Heart right ventricle (tissue), 16 donors: ENCODE results near the gene FOXD2. TPM values are rescaled to one million over a fixed set of nuclear protein-coding genes. Genes with fewer than 3 reads are reported as not detected.

Source experiments
- ATAC-seq, 8 donors: fragments of 200-7000 bp; cut with Tn5 transposase; one replicate each; pipeline ENCODE4 v1.9.1; 2020; ENCODE audit warnings: mild to moderate bottlenecking in 8 of 8, moderate library complexity in 8 of 8, moderate number of reproducible peaks in 1 of 8
- DNase-seq, 2 donors: peaks; one replicate each; pipeline ENCODE4 v3.0.0-alpha.2; 2020
- H3K27ac ChIP-seq, 10 donors: fragments of 200-600 bp; sonication (generic) in 2 of 10; one replicate each; pipeline versions ENCODE4 v1.5.0 to v1.8.0; 2020 to 2022; ENCODE audit warnings: mild to moderate bottlenecking in 3 of 10
- H3K27me3 ChIP-seq, 7 donors: fragments of 200-600 bp; one replicate each; pipeline ENCODE4 v1.8.0; 2021 to 2022; ENCODE audit warnings: mild to moderate bottlenecking in 2 of 7
- H3K36me3 ChIP-seq, 9 donors: fragments of 200-600 bp; sonication (generic) in 1 of 9; one replicate each; pipeline versions ENCODE4 v1.5.0 to v1.8.0; 2020 to 2022; ENCODE audit warnings: mild to moderate bottlenecking in 2 of 9
- H3K4me1 ChIP-seq, 9 donors: fragments of 200-600 bp; sonication (generic) in 1 of 9; one replicate each; pipeline versions ENCODE4 v1.5.0 to v1.8.0; 2020 to 2022; ENCODE audit warnings: mild to moderate bottlenecking in 4 of 9
- H3K4me3 ChIP-seq, 10 donors: fragments of 200-600 bp; sonication (generic) in 2 of 10; one replicate each; pipeline versions ENCODE4 v1.5.0 to v1.8.0; 2020 to 2022; ENCODE audit warnings: mild to moderate bottlenecking in 7 of 10, moderate library complexity in 2 of 10
- H3K9me3 ChIP-seq, 11 donors: fragments of 200-600 bp in 10 of 11; sonication (generic) in 2 of 11; one replicate each; pipeline versions ENCODE4 v1.5.0 to v1.8.0; 2013 to 2022; ENCODE audit warnings: mild to moderate bottlenecking in 2 of 11, control low read depth in 1 of 11, moderate library complexity in 1 of 11
- WGBS, 2 donors: extraction: QIAGEN DNeasy Blood & Tissue Kit; methylation state at CpG; one replicate each; pipeline ENCODE4 v1.1.7; 2013; ENCODE audit warnings: inconsistent platforms in 1 of 2; 5-methylcytosine and 5-hydroxymethylcytosine counted together
- intact Hi-C, 10 donors: fragments of 100-400 bp; cut with DNase I; formaldehyde crosslinking; loops; one replicate each; pipeline versions ENCODE4 v1.11.1 to v1.14.2; 2022
- polyA plus RNA-seq, 2 donors: library from polyadenylated mRNA; stranded (reverse); fragments of 200-250 nt; gene quantifications; one replicate each; pipeline ENCODE4 v1.2.3, GENCODE V29; 2013
- total RNA-seq, 10 donors: library from RNA; stranded (reverse); fragmentation: NEBNext Ultra II Directional in 3 of 10; extraction: Animal tissue kit (Norgen Biotek cat#: 25700) in 3 of 10; gene quantifications; one replicate each; pipeline versions ENCODE4 v1.2.1 to v1.2.4, GENCODE V29; 2021 to 2023
- TF ChIP-seq, protein P1 (sequence below), 9 donors: fragments of 200-600 bp; sonication (generic) in 2 of 9; IDR thresholded peaks; one replicate each; pipeline versions ENCODE4 v1.5.0 to v1.8.0; 2021 to 2022; ENCODE audit warnings: antibody characterized with exemption in 9 of 9, mild to moderate bottlenecking in 5 of 9, moderate library complexity in 1 of 9
- donor health status: Arrhythmogenic right ventricular cardiomyopathy.
- donor health status: ischemic (EF 13 %, LVEDD 7.1; RV severe dilation, severe dysfunction).
- donor health status: healthy with polysubstance abuse.
- donor health status: DM: no; HTN: yes; CAD: no.
- donor health status: DM: no; HTN: no; CAD: no.
- donor health status: ischemic (EF 25% LVEDD 6.9; RV normal size, moderate dysfunction).
- donor health status: ischemic (EF 25% LVEDD 5.7; RV mildly dilated, moderate dysfunction).
- donor health status: healthy.
- donor health status: DM: yes; HTN: yes; CAD: no.
- donor health status: Ischemic cardiomyopathy.
- donor health status: ischemic (EF 35%, LVEDD 5.7; RV mildly dilated, moderate dysfunction).
- donor health status: nonischemic (EF 11% LVEDD 7.7; RV severe dilation, severe dysfunction).
- donor health status: DM: yes; HTN: yes; CAD: no.
- donor health status: PGD.
- donor health status: ischemic (EF 29% LVEDD 5.4; RV normal size, mild dysfunction).
- donor health status: nonischemic (EF 23%, LVEDD 6.1; RV moderate dilation, normal function).

FOXD2 gene
- total and polyA plus RNA-seq, 12 donors: 0.01 to 0.14 (median 0.05) TPM; not detected in 7

DNA sequence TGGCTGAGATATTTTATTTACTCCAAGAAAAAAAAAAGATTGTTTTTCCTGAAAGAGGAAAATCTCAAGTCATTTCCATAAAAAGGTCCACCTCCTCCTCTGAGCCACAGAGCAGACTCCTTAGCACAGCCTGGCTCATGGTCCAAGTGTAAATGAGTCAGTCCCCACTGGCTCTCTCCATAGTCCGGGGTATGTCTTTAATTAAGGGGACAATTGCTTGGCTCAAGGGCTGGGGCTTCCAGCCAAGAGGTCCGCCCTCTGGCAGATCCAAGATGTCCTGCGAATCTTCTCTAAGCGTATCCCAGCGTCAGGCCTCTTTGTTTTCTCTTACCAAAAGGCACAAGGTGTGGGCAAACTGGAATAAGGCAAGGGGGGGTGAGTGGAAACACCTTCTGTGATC, 33.3 kb downstream of the FOXD2 start:
- H3K4me1 ChIP-seq: no peaks in the 10 kb centered on the region
- WGBS, 2 donors: 78 to 81% methylated on average over 5 of the region's 5 CpGs
- H3K36me3 ChIP-seq: no peaks in the 10 kb centered on the region
- H3K27me3 ChIP-seq: peaks cover 3 to 60% (median 51%) of the 10 kb centered on the region in 7 donors
- H3K9me3 ChIP-seq: no peaks in the 10 kb centered on the region
- DNase-seq: peak; percentile 9 to 17
- ATAC-seq: peak in 3 of 8 donors; percentile 46 to 71 (median 62)
- TF ChIP-seq, protein P1, sequence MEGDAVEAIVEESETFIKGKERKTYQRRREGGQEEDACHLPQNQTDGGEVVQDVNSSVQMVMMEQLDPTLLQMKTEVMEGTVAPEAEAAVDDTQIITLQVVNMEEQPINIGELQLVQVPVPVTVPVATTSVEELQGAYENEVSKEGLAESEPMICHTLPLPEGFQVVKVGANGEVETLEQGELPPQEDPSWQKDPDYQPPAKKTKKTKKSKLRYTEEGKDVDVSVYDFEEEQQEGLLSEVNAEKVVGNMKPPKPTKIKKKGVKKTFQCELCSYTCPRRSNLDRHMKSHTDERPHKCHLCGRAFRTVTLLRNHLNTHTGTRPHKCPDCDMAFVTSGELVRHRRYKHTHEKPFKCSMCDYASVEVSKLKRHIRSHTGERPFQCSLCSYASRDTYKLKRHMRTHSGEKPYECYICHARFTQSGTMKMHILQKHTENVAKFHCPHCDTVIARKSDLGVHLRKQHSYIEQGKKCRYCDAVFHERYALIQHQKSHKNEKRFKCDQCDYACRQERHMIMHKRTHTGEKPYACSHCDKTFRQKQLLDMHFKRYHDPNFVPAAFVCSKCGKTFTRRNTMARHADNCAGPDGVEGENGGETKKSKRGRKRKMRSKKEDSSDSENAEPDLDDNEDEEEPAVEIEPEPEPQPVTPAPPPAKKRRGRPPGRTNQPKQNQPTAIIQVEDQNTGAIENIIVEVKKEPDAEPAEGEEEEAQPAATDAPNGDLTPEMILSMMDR (IDR thresholded peaks at IDR 0.05): no peak
- no peak overlapping the region for H3K4me3 ChIP-seq
- intact Hi-C loops: no loop called here
- H3K27ac ChIP-seq: no peak overlapping the region

DNA sequence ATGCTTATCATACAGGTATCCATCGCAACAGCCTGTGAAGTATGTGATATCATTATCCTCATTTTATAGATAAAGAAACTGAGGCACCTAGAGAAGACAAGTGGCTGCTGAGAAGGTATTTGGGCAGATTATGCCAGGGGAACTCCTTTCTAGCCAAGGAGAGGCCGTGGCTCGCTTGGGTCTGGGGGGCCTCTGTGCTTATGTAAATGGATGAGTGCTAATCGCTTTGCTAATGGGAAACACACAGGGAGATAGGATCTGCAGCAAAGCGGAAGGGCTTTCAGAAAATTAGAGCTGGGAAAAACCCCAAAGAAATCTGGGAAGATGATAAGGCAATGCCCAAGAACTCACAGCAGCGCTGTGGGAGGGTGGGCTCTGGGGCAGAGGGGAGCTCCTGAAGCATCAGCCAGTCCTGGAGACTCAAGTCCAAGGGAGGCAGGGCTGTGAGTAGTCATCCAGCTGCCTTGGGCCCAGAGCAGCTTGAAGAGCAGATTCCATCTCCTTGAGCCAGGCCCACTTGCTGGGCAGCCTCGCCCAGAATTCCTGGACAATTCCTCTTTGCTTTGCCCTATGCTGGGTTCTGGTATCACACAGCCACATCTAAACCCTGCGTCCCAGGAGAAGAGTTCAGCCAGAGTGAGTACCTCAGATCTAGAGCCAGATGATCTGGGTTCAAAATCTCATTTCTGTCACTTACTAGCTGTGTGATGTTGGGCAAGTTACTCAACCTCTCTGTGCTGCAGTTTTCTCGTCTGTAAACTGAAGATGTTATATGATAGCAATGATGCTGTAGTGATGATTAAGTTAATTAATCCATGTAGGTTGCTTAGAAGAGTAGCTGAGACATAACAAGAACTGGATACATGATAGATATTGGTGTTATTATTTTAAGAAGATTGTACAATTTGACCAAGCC, 36.7 kb downstream of the FOXD2 start:
- H3K4me3 ChIP-seq: no peak overlapping the region
- ATAC-seq (no peak), DNase-seq (no peak)
- peaks cover 0 to 4% (median 0%) of the 10 kb centered on the region in 11 donors for H3K9me3 ChIP-seq
- H3K27me3 ChIP-seq: peaks cover 0 to 38% (median 24%) of the 10 kb centered on the region in 7 donors
- 38 to 49% methylated on average over 9 of the region's 9 CpGs for WGBS, 2 donors
- TF ChIP-seq, protein P1 (IDR thresholded peaks at IDR 0.05): no peak
- no peaks in the 10 kb centered on the region for H3K36me3 ChIP-seq
- no peaks in the 10 kb centered on the region for H3K4me1 ChIP-seq
- H3K27ac ChIP-seq: no peak overlapping the region
- intact Hi-C loops: no loop called here

DNA sequence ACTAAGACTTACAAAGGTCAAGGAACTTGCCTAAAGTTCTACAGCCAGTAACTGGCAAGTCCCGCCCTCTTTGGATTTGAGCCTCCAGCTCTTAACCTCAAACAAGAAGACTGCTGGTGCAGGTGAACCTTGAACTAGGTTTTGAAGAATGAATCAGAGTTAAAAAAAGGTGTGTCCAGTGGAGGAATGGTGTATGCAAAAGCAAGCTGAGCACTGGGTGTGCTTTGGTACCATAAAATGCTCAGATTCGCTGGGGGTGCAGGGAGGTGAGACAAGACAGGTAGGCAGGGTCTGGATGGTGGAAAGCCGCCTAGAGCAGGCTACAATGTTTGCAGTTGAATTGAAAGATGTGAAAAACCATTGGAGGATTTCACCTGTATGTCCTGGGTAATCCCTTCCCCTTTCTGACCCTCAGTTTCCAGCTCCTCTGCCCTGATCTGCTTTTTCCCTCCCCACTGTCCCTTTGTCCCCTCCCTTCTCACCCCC, 39.8 kb downstream of the FOXD2 start:
- Histone ChIP-seq H3K27me3 (peaks cover 0 to 36% (median 17%) of the 10 kb centered on the region in 7 donors), H3K4me3 (no peak overlapping the region), H3K9me3 (peaks cover 0 to 4% (median 0%) of the 10 kb centered on the region in 11 donors), H3K36me3 (no peaks in the 10 kb centered on the region), H3K4me1 (no peaks in the 10 kb centered on the region), H3K27ac (no peak overlapping the region)
- ATAC-seq: no peak
- TF ChIP-seq, protein P1 (IDR thresholded peaks at IDR 0.05): no peak
- intact Hi-C loops: no loop called here
- WGBS, 2 donors: 92 to 93% methylated on average over 3 of the region's 3 CpGs
- DNase-seq: no peak

DNA sequence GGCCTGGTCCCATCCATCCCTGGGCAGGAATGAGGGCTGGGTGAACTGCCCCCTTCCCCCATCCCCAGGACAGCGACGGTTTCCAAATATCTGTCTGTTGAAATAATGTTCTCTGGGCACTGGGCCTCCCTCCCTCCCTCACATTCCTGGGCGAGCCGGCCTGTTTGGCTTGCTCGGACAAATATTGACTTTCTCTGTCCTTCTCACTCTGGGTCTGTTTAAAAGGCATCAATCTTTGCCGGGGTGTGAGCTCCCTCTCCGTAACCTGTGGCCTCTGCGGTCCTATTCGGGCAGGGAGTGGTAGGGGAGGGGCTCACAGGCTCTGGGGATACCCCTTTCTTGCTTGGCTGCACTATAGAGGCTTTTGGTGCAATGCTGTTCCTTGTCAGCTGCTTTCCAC, 40.2 kb downstream of the FOXD2 start:
- Histone ChIP-seq H3K36me3 (no peaks in the 10 kb centered on the region), H3K27ac (no peak overlapping the region), H3K4me3 (no peak overlapping the region), H3K9me3 (peaks cover 0 to 4% (median 0%) of the 10 kb centered on the region in 11 donors), H3K27me3 (peaks cover 0 to 32% (median 13%) of the 10 kb centered on the region in 7 donors), H3K4me1 (no peaks in the 10 kb centered on the region)
- DNase-seq: no peak
- ATAC-seq: peak in 2 of 8 donors; percentile 25 to 42
- intact Hi-C loops: no loop called here
- TF ChIP-seq, protein P1 (IDR thresholded peaks at IDR 0.05): no peak
- WGBS, 2 donors: 33 to 34% methylated on average over 9 of the region's 9 CpGs
